Activated CD4-positive, alpha-beta T cell treated with anti-CD3 and anti-CD28 coated beads, Interleukin-10, Interleukin-2, amounts not matched to agents 100 ng/mL and 50 ng/mL, durations not matched to agents 16 hours and 8 hours (primary cell): ENCODE results near the gene ITGA11.
"Not testable (repeated sequence)": the region's sequence is repeated elsewhere in the genome, so short reads cannot be mapped to it uniquely, and the experiment has no call there.

ENCODE experiments used
- DNase-seq: peaks from one replicate; pipeline ENCODE4 v3.0.0-alpha.2; 2020

Gene ITGA11

DNA sequence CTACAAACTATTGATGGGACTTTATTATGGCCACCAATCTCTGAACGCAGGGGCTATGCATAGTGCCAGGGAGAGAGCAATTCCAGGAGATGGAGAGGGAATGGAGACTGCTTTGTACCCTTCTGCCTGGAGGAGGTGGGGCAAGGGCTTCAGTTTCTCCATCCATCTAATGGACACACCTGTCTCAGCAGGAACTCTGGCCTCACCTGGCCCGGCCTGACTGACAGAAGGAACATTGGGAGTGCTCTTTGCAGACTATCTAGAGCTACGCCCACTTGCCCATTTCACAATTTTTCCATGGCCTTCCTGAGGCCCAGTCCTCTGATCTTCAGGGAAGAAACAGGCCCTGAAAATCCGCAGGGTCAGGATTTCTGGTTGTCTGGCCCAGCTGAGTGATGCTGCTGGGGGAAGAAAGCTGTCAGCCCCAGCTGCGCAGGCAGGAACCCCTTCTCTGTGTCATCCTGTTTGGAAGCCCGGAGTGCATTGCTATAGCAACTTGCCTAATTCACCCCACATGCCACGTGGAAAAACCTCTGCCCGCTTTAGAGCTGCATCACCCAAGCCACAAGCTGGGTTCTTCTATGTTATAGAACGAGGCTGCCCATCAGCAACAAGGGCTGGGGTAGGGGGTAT is 6.4 kb downstream of the ITGA11 start:
- DNase-seq: no peak

DNA sequence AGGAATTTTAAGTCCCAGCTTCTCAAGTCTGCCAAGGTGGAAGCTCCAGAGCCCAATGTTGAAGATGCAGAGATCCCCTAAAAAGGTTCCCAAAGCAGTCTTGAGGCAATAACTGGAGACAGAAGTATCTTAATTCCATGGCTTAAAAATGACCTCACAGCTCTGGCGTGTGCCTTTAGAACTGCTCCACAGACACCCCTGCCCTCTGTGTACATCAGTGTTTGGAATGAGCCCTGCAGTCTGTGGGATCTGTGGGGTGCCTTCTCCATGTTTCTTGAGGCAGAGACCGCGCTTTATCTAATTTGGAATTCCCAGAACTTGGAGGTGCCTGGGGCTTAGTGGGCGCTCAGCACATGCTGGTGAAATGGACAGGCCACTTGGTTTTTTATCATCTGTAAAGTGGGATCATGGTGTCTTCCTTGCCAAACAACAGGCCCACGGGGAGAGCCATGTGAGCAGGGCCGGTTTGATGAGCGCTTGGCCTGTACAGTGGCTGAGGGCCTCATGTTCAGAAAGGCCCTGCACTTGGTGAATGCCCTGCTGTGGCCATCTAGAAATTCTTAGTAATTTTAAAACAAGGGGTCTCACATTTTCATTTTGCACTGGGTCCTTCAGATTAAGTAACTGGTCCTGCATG is 7.1 kb downstream of the ITGA11 start:
- DNase-seq: no peak

DNA sequence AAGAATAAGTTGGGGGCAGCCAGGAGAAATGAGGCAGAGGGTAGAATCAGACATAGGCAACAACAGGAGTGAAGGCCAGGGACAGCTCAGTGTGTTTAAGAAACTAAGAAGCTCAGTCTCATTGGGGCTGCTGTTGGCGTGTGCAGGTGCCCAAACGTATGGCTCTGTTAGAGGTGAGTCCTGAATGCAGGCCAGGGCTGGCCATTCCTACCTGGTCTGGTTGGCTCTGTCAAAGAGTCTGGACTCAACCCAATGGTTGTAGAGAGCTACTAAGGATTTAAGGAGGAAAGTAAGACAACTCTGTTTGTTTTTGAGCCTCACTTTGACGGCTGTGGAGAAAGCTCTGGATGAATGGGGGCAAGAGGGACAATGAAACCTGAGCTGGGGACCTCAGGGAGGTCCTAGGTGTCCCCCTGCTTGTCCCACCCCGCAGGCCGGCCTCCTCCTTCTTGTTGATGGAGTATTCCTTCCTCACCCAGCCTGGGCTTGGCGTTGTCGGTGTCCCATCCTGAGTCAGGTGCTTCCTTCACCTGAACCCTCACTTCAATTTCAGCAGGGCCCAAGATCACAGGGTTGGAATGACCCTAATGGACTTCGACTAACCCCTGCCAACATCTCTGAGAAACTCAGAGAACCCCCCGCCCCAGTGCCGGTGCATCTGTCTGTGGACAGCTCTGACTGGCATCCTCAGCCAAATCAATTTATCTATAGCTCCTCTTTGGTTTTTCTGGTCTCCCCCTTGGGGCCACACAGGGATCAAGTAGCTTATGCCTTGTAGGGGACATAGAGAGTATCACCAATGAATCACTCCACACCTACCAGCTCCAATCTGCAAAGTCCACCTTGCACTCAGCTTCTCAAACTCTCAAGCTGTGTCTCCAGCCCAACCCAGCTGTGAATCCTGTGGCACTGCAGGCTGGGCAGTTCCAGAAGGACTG is 8.3 kb downstream of the ITGA11 start:
- no peak for DNase-seq

DNA sequence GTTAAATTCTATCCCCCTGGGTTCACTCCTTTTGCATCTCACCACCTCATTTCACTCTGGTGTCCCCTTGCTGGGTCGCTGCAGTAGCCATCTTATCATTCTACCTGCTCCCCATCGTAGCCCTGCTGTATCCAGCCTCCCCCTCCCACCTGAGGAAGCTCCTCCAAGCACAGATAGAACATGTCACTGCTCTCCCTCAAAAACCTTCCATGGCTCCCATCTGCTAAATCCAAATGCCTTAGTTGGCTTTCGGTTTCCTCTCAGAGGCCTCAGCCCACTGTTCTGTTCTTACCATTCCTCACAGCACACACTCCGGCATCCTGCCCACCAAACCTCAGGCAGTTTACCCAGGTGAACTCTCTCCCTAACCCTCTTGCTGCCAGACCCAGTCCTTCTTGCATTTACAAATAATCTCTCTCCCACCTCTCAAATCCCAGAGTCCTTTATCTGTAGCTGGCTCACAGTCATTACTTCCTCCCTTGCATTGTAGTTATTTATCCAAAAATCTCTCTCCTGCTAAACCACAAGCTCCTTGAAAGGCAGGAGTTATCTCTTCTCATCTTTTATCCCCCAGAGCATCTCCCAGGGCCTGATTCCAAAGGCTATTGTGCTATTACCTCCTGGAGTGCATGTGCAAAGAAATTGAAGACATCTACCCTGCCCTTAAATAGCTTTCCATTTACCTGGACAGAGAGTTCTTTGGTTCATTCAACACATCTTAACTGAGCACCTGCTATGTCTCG is 9.4 kb downstream of the ITGA11 start:
- DNase-seq: not testable (repeated sequence)

DNA sequence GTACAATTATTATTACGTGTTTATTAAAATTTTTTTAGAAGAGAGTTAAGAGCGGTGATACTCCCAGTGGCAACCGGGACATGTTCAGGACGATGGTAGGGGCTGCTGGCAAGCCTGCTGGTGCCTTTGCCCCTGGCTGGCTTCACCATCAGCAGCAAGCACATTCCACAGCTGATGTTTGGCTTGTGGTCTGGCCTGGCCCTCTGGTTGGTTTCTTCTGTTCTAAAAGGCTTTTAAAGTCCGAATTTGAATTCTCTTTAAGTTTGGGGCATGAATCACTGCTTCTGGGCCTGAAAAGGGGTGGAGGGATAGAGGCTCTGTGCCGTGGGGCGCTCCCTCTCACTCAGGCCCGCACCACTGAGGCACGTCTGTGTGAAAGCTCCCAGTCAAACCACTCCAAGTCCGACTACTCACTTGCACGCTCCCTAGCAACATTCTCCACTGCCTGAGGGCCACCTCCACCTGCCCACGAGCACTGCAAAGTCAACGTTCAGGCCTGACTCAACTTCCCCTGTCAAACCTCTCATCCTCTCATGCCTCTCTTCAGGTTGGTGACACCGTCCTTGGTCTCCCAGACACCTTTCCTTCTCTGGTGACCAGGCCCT is 10.1 kb downstream of the ITGA11 start:
- no peak for DNase-seq

DNA sequence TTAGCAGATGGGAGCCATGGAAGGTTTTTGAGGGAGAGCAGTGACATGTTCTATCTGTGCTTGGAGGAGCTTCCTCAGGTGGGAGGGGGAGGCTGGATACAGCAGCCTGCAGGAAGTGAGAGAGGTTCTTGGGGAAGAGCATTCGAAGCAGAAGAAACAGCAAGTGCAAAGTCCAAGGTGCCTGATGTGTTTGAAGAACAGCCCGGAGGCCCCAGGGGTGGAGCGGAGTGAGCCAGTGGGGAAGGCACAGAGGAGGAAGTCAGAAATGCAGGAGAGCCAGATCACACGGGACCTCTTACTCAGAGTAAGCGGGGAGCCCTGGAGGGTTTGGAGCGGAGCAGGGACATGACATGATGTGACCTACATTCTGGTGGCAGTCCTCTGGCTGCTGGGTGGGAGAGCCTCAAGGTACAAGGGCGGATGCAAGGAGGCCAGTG is 10.8 kb downstream of the ITGA11 start:
- DNase-seq: no peak

DNA sequence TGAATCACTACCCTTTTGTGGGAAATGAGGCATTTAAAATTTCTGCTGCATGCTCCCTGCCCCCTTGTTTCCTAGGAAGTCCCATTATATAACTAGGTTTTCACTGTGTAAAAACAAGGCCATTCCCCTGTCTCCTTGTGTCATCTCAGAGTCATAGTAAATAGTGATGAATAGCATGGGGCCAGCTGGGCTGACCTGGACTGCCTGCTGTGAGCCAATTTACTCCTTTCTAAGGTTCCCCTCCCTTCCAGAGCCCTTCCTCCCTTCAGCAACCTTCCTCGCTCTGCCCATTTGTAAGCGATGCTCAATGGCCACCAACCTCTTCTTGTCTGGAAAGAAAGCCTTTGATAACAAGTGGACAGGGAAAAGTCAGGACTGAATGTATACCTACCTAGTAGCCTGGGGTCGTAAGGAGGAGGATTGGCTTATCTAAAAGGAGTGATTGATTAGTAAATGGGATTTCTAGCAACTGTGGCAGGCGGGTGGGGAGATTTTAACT is 11.7 kb downstream of the ITGA11 start:
- no peak for DNase-seq

DNA sequence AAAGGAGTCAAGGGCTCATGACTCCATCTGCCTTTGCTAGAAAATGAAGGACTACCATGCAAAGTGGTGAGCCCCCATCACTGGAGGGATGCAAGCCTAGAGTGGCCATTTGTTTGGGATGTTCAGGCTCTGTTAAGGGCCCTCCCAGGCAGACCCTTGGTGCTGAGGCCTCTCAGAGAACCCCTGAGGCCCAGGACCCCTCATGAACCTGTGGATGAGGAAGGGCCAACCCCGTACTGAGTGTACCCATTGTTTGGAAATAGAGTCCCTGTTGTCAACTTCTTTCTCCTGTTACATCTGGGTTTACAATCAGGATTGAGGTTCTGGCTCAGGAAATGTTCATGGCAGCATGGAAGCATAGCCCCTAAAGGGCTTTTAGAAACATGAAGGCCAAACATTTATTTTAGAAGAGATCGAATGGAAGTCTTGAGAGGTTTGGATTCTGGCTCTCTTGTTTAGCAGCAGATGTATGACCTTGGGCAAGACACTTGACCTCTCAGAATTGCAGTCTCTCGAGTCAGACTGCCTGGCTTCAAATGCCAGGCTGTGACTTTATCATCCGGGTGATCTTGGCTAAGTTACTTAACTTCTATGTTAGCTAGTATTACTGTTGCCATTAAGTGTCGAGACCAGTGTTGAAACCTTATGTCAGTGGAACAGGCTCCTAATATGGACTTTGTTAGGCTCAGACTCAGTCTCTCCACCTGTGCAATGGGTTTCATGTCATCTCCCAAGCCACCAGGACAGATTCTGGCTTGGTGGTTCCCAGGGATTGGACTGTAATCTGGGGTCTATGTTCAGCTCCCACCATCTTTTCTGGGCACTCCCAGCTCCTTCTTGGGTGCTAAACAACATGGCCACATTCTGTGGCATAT is 12.4 kb downstream of the ITGA11 start:
- no peak for DNase-seq

DNA sequence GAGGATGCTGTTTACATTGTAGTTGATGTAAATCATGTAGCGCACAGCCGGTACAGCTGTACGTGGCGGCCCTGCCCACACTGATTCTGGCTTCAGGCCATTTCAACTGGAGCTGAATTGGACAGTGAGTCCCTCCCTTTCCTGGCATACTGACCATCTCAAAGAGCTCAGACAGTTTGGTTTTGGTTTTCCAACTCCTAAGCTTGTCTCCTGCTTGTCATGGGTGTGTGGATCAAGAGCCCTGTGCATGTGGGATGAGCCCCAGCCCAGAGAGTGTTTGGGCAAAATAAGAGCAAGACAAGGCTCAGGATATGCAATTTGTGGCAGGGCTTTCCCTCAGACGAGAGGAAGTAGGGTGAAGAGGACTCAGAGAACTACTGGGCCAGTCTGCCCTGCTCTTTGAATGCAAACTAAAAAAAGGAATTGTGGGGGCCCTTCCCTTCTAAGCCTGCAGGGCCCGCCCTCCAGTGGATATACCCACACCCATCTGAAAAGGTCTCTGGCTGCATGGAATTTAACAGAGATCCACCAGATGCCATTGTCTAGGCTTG is 13.3 kb downstream of the ITGA11 start:
- DNase-seq: no peak

DNA sequence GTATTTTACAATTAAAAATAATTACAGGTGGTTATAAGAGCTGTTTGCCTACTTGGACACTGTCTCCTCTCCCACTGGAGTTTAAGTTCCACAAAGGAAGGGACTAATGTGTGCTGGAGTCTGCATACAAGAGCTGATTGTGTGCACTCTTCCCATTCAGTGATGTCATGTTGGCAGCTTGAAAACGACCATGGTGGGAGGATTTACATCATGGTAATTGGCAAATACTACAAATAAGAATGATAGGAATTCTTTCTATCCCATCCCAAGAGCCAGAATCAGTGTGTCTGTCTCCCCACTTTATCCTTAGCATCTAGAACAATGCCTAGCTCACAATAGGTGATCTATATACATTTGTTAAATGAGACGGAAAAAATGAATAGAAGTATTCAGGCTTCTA is 14.1 kb downstream of the ITGA11 start:
- no peak for DNase-seq

DNA sequence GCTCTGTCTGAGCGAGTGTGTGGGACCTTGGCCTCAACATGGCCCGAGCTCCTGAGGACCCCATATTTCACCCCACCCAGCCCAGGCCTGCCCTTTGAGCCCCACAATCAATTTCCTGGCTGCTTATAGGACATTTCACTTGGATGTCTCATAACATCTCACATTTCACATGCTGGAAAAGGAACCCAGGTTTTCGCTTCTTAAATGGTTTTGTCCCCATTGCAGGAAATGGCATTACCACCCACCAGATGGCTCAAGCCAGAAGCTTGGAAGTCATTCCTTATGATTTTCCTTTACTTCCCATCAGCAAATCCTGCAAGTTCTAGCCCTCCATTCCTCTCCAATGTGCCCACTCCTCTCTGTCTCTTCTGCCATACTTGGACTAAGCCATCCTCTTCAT is 14.9 kb downstream of the ITGA11 start:
- no peak for DNase-seq

DNA sequence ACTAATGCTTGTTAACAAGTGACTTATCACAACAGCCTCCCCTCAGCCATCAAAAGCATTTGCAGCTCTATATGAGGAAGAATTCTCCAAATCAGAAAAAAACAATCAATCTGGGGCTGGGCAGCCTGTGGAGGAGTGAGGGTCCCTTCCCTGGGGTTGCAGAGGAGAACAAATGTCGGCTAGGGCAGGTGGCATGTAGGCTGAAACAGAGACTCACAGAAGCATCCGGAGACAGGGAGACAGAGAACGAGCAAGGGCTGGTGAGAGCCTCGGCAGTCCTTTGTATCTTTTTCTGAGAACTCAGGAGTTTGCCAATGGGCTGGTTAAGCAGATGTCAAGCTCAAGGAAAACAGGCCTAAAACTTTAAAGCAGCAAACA is 15.8 kb downstream of the ITGA11 start:
- DNase-seq: no peak

DNA sequence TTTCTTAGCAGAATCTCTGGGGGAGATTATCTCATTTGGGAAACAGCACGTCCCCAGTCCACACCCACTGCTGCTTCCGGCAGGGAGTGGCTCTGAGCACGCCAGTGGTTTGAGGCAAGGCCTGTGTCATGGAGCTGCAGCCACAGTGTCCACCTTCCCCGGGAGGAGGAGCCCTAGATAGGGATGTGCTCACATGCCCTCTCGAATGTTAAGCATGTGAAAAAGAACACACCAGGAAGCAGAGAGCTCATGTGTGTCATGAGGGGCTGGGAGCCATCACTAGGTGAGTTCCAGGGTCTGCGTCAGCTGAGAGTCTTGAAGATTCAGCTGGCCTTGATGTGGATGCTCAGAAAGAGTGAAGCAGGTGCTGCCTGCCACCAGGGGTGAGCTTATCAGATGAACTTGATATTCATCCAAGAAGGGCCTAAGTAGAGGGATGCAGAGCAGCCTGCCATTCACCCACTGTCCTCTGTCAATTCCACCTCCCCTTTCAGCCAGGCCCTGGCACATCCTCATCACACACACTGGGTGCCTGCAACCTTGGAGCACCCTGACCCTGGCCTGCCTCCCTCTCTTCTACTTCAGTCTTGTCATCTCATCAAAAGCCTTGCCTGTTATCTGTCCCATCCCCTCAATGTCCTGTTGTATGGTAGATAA is 16.3 kb downstream of the ITGA11 start:
- DNase-seq: no peak

DNA sequence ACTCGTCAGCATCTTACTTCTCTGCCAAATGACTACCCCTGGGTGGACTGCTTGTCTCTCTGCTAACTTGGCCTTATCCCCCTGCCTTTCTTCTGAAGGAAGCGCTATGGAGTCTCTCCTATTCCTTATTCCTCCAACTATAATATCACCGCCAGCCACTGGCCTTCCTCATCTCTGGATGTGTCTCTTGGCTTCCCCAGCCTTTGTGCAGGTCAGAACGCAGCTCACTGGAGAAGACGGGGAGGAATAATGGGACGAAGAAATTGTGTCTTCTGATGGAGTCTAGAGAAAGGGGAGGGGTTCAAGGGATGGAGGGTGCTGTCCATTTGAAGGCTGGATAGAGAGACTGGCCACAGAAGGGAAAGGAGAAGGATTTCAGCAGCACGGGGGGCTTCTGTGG is 16.9 kb downstream of the ITGA11 start:
- no peak for DNase-seq

DNA sequence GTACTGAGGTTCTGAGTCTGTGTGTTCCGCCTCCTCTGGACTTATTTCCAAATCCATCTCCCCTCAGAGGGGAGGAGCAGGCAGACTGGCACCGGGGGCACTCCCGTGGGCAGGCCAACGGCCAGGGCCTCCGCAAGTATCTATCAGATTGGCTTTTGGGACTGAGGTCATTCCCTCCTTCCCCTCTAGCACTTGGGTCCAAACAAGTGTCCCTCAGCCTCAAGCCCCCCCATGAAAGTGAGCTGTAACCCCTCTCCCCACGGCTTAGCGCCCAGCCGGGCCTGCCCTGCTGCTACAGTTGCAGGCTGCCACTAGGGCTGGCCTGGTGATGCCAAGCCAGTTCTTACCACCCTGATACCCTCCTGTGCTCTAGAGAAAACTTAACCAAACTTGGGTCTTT is 17.4 kb downstream of the ITGA11 start:
- no peak for DNase-seq

DNA sequence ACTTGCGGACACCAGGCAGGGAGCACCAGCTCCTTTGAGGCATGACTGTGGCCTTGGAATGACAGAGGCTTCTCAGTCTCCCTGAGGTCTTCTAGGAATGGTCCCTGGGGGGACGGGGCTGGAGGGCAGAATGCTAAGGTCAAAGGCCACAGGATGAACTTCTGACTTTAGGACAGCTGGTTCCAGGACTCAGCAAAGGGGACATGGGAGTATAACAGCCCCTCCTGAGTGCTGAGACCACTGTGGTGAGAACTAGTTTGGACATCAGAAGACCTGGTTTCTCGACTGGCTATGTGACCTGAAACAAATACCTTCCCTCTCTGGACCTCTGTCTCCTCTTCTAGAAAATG is 17.8 kb downstream of the ITGA11 start:
- no peak for DNase-seq

DNA sequence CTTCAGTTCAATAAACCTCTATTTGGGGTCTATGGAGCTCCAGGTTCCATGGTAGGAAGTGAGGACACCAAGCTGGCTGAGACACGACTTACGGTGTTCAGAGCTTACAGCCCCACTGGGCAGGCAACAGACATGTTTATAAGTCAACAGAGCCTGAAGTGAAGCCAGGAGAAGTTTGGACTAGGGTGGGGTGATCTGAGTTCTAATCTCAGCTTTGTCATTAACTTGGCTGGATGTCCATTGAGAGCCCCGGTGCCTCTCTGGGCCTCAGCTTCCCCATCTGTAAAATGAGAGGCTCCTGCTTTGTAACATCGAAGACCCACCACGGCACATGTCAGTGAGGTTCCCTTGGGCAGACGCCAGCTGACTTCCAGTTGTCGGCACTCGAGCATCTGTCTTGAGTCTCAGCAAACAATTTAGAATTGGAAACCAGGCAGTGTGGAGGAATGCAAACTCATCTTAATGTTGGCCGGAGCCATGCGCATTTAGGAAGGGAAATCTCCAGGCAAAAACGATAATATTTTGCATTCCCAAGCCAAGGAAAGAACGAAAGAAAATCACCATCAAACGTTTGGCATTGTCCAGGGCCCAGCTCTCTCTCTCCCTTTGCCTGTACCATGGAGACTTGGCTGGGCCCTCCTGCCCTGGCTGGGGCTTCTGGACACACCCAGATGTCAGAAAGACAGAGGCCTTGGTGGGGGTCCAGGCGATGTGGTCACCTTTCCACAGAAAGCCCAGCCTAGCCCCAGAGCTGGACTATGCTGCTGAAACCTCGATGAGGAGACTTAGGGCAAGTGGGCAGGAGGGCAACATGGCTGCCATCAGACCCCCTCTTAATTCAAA is 18.4 kb downstream of the ITGA11 start:
- no peak for DNase-seq

DNA sequence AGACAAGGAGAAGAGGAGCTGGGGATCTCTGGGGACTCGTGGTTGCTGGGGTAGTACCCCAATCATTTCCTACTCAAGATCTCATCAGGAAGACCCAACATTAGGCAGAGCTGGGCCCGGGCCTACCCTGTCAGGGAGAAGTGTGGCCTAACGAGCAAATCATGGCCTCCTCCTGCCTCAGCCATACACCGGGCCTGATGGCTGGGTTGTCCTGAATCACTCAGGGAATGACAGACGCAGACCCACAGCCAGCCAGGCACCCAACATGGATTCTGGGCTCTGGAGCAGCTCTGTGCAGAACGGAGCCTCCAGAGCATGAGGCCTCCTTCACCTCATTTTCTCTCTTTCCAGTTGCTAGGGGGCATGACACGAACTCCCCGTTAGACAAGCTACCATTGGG is 19.7 kb downstream of the ITGA11 start:
- DNase-seq: no peak

DNA sequence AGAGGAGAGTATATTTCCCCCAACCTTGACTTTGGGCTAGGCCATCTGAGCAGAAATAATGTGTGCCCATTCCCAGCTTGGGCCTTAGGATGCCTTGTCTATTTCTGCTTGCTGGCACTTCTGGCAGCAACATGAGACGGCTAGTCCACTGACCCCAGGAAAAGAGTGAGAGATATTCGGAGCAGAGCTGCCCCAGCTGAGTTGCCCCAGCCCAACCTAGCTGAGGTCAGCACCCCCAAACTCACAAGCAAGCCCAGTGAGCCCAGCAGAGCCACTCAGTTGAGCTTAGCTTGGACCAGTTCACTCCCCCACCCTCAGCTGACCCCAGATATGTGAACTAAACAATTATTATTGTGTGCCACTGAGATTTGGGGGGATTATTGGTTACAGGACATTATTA is 20.2 kb downstream of the ITGA11 start:
- no peak for DNase-seq

DNA sequence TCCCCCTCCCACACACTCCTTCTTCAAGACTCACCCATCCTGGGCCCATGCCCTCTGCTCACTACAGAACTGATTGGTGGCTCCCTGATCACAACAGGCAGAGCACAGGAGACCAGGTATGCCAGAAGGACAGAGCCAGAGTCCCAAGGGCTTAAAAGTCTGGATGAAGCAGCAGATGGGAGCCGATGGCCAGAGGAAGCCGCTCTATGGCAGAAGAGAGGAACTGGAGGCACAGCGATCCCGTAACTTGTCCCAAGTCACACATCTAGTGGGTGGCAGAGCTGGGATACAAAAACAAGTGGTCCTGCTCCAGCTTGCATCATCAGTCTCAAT is 20.7 kb downstream of the ITGA11 start:
- DNase-seq: no peak
